Measurements from ENCODE around the gene EXOC6. TPM values are rescaled to one million over a fixed set of nuclear protein-coding genes. Genes with fewer than 3 reads are reported as not detected.

Gene EXOC6
- total RNA-seq, 1 experiment from 2014 or later, result 12.9 TPM

GRCh38 chr10:93083743-93084539, 235.6 kb downstream of the EXOC6 start:
- Histone ChIP-seq H3K9me2 (ENCODE audit: insufficient read depth) (no peaks in the 10 kb centered on the region), H3K79me2 (ENCODE audit: insufficient read depth, low read length) (no peaks in the 10 kb centered on the region), H3K9me3 (ENCODE audit: control insufficient read depth in 1 of 2, insufficient read depth in 1 of 2, low read depth in 1 of 2, low read length in 2 of 2) (no peaks in the 10 kb centered on the region), H3K36me3 (ENCODE audit: control insufficient read depth in 1 of 2, insufficient read depth in 2 of 2, low read length in 2 of 2) (no peaks in the 10 kb centered on the region), H3K9ac (ENCODE audit: low read length) (no peak overlapping the region), H4K20me1 (ENCODE audit: insufficient read depth) (no peaks in the 10 kb centered on the region), H3K4me1 (ENCODE audit: control insufficient read depth in 1 of 2, insufficient read depth in 2 of 2, low read length in 2 of 2) (peaks cover 0 to 10% of the 10 kb centered on the region in 2 experiments; a peak in 1 of 4 replicates), H3K27me3 (ENCODE audit: insufficient read depth, low read length) (no peaks in the 10 kb centered on the region), H2AFZ (ENCODE audit: low read depth, low read length, poor library complexity, severe bottlenecking) (no peak overlapping the region), H3K4me2 (ENCODE audit: low read length) (no peak overlapping the region), H3K27ac (ENCODE audit: low read depth, low read length) (no peak overlapping the region), H3K4me3 (replicated peaks in 1 of 2; ENCODE audit: low read depth in 1 of 2, low read length in 2 of 2) (no peak overlapping the region)
- no peak for DNase-seq (ENCODE audit: low read depth, low spot score)
- no TSS peak for BruUV-seq (replicated peaks)
- ChIA-PET RAD21 (ENCODE audit: low non-redundant PET in 1 of 2, low total read pairs in 2 of 2, uncharacterized antibody in 2 of 2, unreplicated experiment in 2 of 2) (no interaction called here), POLR2A (no interaction called here), CTCF (no interaction called here)
- TF ChIP-seq POLR2A (IDR thresholded peaks at IDR 0.05; ENCODE audit: borderline replicate concordance, extremely low read depth, insufficient read depth, insufficient read length) (no peak), ATF3 (IDR thresholded peaks at IDR 0.05) (no peak), JUND (IDR thresholded peaks at IDR 0.05) (no peak), FOSL1 (IDR thresholded peaks at IDR 0.05; ENCODE audit: low read depth) (no peak), ZFX (IDR thresholded peaks at IDR 0.05) (no peak), TCF7L2 (IDR thresholded peaks at IDR 0.05; ENCODE audit: borderline replicate concordance, extremely low read depth, insufficient read depth, insufficient read length) (no peak), ELF1 (IDR thresholded peaks at IDR 0.05; ENCODE audit: borderline replicate concordance, low read depth) (no peak), CTCF (IDR thresholded peaks at IDR 0.05 in 2 of 3, conservative IDR thresholded peaks at IDR 0.05 in 1 of 3; ENCODE audit: borderline replicate concordance in 1 of 3, insufficient read depth in 1 of 3, low read depth in 2 of 3, low read length in 2 of 3) (no peak), CBX3 (IDR thresholded peaks at IDR 0.05; ENCODE audit: low read depth) (no peak), MAX (IDR thresholded peaks at IDR 0.05) (no peak), ZNF274 (IDR thresholded peaks at IDR 0.05; ENCODE audit: low read depth, low read length) (no peak), SRF (IDR thresholded peaks at IDR 0.05; ENCODE audit: low read depth) (no peak), RAD21 (IDR thresholded peaks at IDR 0.05; ENCODE audit: low read depth) (no peak), POLR2AphosphoS5 (IDR thresholded peaks at IDR 0.05; ENCODE audit: low read depth, low read length) (no peak), YY1 (IDR thresholded peaks at IDR 0.05; ENCODE audit: extremely low read depth, insufficient replicate concordance, low read depth, low read length) (no peak), SIN3A (IDR thresholded peaks at IDR 0.05; ENCODE audit: low read depth) (no peak), EZH2phosphoT487 (IDR thresholded peaks at IDR 0.05; ENCODE audit: borderline replicate concordance) (no peak), EGR1 (IDR thresholded peaks at IDR 0.05; ENCODE audit: low read depth) (no peak), SP1 (IDR thresholded peaks at IDR 0.05; ENCODE audit: low read depth) (no peak), EZH2 (IDR thresholded peaks at IDR 0.05) (no peak)
- intact Hi-C loops (cut with micrococcal nuclease), result loop anchor here (5.0 kb wide), 1 partner anchor 268 kb away; no protein-coding TSS in a partner anchor
- ATAC-seq, result no peak
